ENCODE results near the gene ALDH1L1.

- TF ChIP-seq POLR2A (IDR thresholded peaks at IDR 0.05; ENCODE audit: extremely low read depth, insufficient read length), result no peak
- no peak for TF ChIP-seq CTCF (IDR thresholded peaks at IDR 0.05; ENCODE audit: low read depth, low read length)
- TF ChIP-seq MAX (IDR thresholded peaks at IDR 0.05; ENCODE audit: low read depth, low read length), result no peak
Observed at GRCh38 chr3:126194713-126195305, 14.4 kb upstream of the ALDH1L1 start.

Measured in NB4 (cell line).